Loucy (cell line): ENCODE data around the gene CPT1B.

Experiments used
- H2AFZ ChIP-seq: fragments of 200-600 bp; sonication (generic); 2 replicates; pipeline ENCODE4 v1.6.0; 2016; ENCODE audit warnings: antibody characterized with exemption, mild to moderate bottlenecking, low read length, moderate library complexity
- H3F3A ChIP-seq: fragments of 200-600 bp; 2 replicates; pipeline ENCODE4 v1.6.0; 2016; ENCODE audit warnings: antibody characterized with exemption, low read depth, mild to moderate bottlenecking
- H3K27me3 ChIP-seq: fragments of 200-600 bp; sonication (generic); 2 replicates; pipeline ENCODE4 v1.6.1; 2014; ENCODE audit warnings: low read length, mild to moderate bottlenecking; ENCODE audit not compliant: insufficient read depth, poor library complexity, severe bottlenecking
- H3K36me3 ChIP-seq: fragments of 200-600 bp; sonication (generic); 2 replicates; pipeline ENCODE4 v1.6.1; 2016; ENCODE audit warnings: low read length; ENCODE audit not compliant: insufficient read depth
- H3K4me1 ChIP-seq: fragments of 200-600 bp; sonication (generic); 2 replicates; pipeline ENCODE4 v1.5.1; 2014; ENCODE audit warnings: low read length, mild to moderate bottlenecking; ENCODE audit not compliant: insufficient read depth, poor library complexity, severe bottlenecking
- H3K4me2 ChIP-seq: fragments of 200-600 bp; sonication (generic); 2 replicates; pipeline ENCODE4 v1.6.0; 2014; ENCODE audit warnings: antibody characterized with exemption, low read length, low read depth, mild to moderate bottlenecking; ENCODE audit not compliant: poor library complexity, severe bottlenecking
- H3K4me3 ChIP-seq: fragments of 200-600 bp; sonication (generic); 2 replicates; pipeline ENCODE4 v1.5.1; 2014; ENCODE audit warnings: low read length, mild to moderate bottlenecking, mixed read lengths; ENCODE audit not compliant: poor library complexity, severe bottlenecking
- H3K79me2 ChIP-seq: fragments of 200-600 bp; sonication (generic); 2 replicates; pipeline ENCODE4 v1.6.1; 2014; ENCODE audit warnings: low read length; ENCODE audit not compliant: insufficient read depth
- H3K9ac ChIP-seq: fragments of 200-600 bp; sonication (generic); 2 replicates; pipeline ENCODE4 v1.6.0; 2014; ENCODE audit warnings: mild to moderate bottlenecking, low read depth, low read length, moderate library complexity; ENCODE audit not compliant: poor library complexity, severe bottlenecking
- H3K9me2 ChIP-seq: fragments of 200-600 bp; sonication (generic); replicated peaks from 2 replicates; pipeline ENCODE4 v1.6.1; 2016; ENCODE audit warnings: low read depth, low read length, mixed read lengths
- H3K9me3 ChIP-seq: fragments of 200-600 bp; sonication (generic); 2 replicates; pipeline ENCODE4 v1.6.1; 2014; ENCODE audit warnings: mild to moderate bottlenecking, antibody characterized with exemption, low read length, low read depth; ENCODE audit not compliant: insufficient read depth
- H4K20me1 ChIP-seq: fragments of 200-600 bp; sonication (generic); 2 replicates; pipeline ENCODE4 v1.6.0; 2014; ENCODE audit warnings: antibody characterized with exemption, low read length, mild to moderate bottlenecking; ENCODE audit not compliant: insufficient read depth, poor library complexity, severe bottlenecking
- EZH2phosphoT487 ChIP-seq: fragments of 200-600 bp; IDR thresholded peaks from 2 replicates; pipeline ENCODE4 v1.6.1; 2018; ENCODE audit warnings: antibody characterized with exemption, mild to moderate bottlenecking, moderate library complexity, borderline replicate concordance
- TF ChIP-seq, protein P1 (sequence below): fragments of 200-600 bp; sonication (generic); conservative IDR thresholded peaks from 2 replicates; pipeline ENCODE4 v1.5.1; 2014; ENCODE audit warnings: mild to moderate bottlenecking, antibody characterized with exemption, low read length

The CPT1B gene

GRCh38 chr22:50522806-50523438 lies 55.3 kb downstream of the CPT1B start:
- Histone ChIP-seq H3K9ac (no peak overlapping the region), H4K20me1 (peaks cover 9% of the 10 kb centered on the region), H2AFZ (no peak overlapping the region), H3K27me3 (no peaks in the 10 kb centered on the region), H3K9me2 (no peaks in the 10 kb centered on the region), H3K36me3 (peaks cover 53% of the 10 kb centered on the region; the same call in 1 of the 2 replicates), H3F3A (peaks cover 4% of the 10 kb centered on the region; the same call in 1 of the 2 replicates), H3K9me3 (no peaks in the 10 kb centered on the region), H3K4me3 (no peak overlapping the region), H3K79me2 (peaks cover 16% of the 10 kb centered on the region; the same call in 1 of the 2 replicates), H3K4me1 (peaks cover 16% of the 10 kb centered on the region), H3K4me2 (no peak overlapping the region)
- TF ChIP-seq EZH2phosphoT487, result no peak
- TF ChIP-seq, protein P1, sequence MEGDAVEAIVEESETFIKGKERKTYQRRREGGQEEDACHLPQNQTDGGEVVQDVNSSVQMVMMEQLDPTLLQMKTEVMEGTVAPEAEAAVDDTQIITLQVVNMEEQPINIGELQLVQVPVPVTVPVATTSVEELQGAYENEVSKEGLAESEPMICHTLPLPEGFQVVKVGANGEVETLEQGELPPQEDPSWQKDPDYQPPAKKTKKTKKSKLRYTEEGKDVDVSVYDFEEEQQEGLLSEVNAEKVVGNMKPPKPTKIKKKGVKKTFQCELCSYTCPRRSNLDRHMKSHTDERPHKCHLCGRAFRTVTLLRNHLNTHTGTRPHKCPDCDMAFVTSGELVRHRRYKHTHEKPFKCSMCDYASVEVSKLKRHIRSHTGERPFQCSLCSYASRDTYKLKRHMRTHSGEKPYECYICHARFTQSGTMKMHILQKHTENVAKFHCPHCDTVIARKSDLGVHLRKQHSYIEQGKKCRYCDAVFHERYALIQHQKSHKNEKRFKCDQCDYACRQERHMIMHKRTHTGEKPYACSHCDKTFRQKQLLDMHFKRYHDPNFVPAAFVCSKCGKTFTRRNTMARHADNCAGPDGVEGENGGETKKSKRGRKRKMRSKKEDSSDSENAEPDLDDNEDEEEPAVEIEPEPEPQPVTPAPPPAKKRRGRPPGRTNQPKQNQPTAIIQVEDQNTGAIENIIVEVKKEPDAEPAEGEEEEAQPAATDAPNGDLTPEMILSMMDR, result no peak

DNA sequence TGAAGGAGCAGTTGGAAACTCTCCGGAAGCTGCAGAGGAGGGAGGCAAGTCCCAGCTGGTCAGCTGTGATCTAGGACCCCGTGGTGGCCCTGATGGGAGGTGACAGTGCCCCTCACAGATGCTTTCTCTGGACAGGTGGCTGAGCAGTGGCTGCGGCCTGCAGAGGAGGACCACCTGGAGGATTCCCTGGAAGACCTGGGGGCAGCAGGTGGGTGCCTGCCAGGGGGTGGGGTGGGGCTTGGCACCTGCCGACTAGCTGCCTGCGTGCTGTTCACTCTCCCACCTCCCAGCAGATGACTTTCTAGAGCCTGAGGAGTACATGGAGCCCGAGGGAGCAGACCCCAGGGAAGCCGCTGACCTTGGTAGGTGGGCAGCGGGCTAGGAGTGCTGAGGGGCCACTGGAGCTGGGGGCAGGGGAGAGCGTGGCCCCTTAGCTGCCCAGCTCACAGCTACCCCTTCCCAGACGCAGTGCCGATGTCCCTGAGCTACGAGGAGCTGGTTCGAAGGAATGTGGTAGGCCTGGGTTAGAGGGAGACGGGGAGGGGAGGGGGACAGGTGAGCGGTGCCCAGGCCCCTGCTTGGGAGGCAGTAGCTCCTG lies 55.9 kb downstream of the CPT1B start:
- Histone ChIP-seq H2AFZ (no peak overlapping the region), H3K9ac (no peak overlapping the region), H3K9me2 (no peaks in the 10 kb centered on the region), H3K36me3 (peaks cover 59% of the 10 kb centered on the region; the same call in 1 of the 2 replicates), H3K4me2 (no peak overlapping the region), H3F3A (peaks cover 4% of the 10 kb centered on the region; the same call in 1 of the 2 replicates), H3K27me3 (no peaks in the 10 kb centered on the region), H3K79me2 (peaks cover 17% of the 10 kb centered on the region; the same call in 1 of the 2 replicates), H3K4me1 (peaks cover 12% of the 10 kb centered on the region), H3K4me3 (no peak overlapping the region), H3K9me3 (no peaks in the 10 kb centered on the region), H4K20me1 (peaks cover 6% of the 10 kb centered on the region)
- no peak for TF ChIP-seq EZH2phosphoT487
- TF ChIP-seq, protein P1, result no peak

DNA sequence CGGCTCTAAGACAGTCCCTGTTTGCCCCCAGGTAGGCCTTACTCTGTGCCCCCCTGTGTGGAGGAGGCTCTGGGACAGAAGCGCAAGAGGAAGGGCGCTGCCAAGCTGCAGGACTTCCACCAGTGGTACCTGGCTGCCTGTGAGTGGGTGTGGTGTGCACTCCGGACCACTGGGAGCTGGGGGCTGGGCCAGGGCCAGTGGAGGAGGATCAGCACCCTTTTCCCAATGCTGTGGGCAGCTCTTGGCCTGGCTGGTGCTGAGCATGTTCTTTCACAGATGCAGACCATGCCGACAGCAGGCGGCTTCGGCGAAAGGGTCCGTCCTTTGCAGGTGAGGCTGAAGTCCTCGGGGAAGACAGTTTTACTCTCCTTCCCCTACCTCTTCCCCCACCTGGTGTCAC lies 56.5 kb downstream of the CPT1B start:
- H3K79me2 ChIP-seq, result peaks cover 23% of the 10 kb centered on the region; the same call in 1 of the 2 replicates
- peaks cover 61% of the 10 kb centered on the region; the same call in 1 of the 2 replicates for H3K36me3 ChIP-seq
- no peak overlapping the region for H3K4me3 ChIP-seq
- TF ChIP-seq, protein P1, result no peak
- TF ChIP-seq EZH2phosphoT487, result no peak
- H4K20me1 ChIP-seq, result peaks cover 3% of the 10 kb centered on the region
- H3K9me2 ChIP-seq, result no peaks in the 10 kb centered on the region
- H3K9ac ChIP-seq, result no peak overlapping the region
- H3K4me1 ChIP-seq, result peaks cover 6% of the 10 kb centered on the region
- peaks cover 4% of the 10 kb centered on the region; the same call in 1 of the 2 replicates for H3F3A ChIP-seq
- H3K9me3 ChIP-seq, result no peaks in the 10 kb centered on the region
- H2AFZ ChIP-seq, result no peak overlapping the region
- no peak overlapping the region for H3K4me2 ChIP-seq
- H3K27me3 ChIP-seq, result no peaks in the 10 kb centered on the region
